Non-pigmented ciliary epithelial cell (primary cell): ENCODE data around the gene ABCA1.
"Not testable (repeated sequence)": the region's sequence is repeated elsewhere in the genome, so short reads cannot be mapped to it uniquely, and the experiment has no call there.

Experiments
- DNase-seq: peaks from one replicate; pipeline ENCODE4 v3.0.0-alpha.2; 2010; ENCODE audit warnings: low read depth

Gene ABCA1

DNA sequence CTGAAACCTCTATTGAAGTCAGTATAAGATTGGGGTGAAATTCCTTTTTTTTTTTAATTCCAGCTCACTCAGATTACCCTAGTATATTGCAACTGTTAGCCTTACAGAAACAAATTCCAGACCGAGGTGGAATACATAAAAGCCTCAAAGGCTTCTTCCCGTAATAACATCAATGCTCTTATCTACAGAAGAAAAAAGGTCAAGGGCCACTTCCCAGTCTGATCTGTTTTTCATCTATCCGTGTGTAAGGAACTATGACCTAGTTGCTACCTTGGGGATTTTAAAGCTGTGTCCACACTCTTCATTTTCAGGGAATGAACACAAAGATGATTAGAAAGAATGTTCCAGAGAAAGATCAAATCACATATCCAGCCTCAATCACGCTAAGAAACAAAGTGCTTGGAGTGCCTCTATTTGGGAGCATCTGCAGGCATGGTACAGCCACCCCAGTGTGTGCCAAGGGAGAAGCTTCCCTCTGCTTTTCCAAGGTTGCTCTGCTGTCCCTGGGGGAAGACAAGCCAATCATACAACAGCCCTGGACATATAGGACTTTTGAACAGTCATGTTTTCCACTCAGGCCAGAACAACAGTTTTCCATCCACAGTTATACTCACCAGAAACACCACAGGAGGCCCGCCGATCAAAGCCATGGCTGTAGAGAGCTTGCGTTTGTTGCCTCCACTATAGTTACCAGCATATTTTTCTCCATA lies 140.5 kb downstream of the ABCA1 start:
- no peak for DNase-seq

DNA sequence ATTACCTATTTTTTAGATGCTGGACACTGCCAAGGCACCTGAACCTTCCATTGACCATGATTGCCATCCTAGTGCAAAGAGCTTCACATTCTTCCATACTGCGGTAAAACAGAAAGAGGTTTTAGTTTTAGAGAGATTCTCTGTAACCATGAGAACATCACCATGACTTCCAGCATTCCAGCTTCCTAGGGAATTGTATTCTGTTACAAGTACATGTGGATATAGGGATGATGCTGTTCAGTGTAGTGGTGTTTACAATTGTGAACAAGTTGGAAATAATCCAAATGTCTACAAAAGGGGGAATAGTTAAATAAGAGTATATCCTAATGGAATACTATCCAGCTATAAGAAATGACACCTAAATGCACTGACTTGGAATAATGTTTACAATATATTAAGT lies 141.7 kb downstream of the ABCA1 start:
- DNase-seq = no peak

DNA sequence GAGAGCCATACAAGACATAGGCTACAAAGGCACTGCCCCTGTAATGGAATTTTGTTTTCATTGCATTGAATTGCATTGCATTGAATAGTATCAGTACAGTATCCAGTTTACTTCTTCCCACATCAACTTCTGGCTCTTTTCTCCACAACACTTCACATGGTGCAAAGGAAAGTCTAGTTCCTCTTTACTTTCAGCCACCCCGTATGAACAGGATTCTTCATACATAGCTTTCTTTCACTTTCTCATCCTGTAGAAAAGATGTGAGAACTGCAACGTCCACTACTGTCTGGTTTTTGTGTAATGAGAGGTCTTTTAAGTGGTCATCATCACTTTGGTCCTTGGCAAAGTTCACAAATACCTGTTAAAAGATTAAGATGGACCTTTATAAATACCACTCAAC lies 143.9 kb downstream of the ABCA1 start:
- no peak for DNase-seq

DNA sequence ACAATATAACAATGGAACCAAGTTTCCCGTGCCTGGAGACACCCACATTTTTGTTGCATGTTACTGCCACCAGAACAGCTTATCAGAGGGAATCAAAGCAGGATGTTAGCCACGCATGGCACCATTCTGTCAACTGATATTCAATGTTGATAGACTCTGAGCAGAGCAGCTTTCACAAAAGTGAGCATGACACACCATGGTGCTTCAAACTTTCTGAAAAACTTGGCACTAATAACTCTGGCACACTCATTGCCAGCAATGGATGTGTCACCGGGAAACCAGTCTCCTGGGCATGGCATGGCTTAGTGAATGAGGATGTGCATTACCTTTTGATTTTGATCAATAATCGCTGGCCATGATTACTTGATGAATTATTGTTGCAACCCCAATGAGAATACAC lies 144.4 kb downstream of the ABCA1 start:
- no peak for DNase-seq

DNA sequence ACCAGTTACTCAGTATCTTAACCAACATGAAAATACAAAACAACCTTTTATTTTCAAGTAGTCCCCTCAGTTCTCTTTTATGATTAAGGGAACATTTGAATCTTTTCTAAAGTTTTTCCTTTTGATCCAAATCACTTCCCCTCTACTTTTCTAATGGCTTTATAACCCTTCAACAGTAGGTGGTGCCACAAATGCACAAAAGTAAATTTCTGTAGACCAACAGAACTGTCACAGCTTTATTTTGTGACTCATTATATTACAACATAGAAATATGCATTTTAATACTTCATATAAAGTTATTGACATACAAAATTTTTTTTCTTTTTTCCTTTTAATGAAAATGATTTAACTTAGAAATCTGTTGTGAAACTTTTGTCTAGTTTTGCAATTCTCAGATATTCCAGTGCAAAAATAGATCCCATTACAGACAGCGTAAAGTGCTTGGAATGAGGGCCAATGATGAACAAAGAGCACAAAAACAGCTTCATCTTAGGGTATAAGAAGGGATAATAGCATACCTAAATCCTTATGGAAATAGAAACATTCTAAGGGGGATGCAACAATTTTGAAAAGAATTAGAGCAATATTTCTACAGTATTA lies 147.1 kb downstream of the ABCA1 start:
- DNase-seq = no peak

DNA sequence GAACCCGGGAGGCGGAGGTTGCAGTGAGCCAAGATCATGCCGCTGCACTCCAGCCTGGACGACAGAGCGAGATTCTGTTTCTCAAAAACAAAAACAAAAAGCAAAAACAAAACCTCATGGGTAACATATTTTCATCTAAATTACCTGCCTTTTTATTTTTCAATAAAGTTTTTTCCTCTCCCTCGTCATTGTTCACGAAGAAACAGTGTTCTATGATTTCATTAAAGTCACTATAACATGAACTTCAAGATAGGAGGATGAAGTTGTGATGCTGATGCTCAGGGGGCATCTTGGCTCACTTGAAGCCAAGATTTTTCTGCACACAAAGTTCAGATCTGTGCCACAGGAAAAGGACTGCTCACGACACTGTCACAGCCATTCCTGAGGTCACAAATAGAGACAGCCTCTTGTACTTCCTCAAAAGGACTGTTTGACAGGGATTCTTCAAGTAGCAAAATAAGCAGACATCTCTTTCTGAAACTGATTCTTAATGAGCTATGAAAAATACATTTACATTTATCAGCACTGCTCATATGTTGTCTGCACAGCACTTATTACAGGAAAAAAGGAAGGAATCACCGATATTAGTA lies 147.9 kb downstream of the ABCA1 start:
- DNase-seq = no peak

DNA sequence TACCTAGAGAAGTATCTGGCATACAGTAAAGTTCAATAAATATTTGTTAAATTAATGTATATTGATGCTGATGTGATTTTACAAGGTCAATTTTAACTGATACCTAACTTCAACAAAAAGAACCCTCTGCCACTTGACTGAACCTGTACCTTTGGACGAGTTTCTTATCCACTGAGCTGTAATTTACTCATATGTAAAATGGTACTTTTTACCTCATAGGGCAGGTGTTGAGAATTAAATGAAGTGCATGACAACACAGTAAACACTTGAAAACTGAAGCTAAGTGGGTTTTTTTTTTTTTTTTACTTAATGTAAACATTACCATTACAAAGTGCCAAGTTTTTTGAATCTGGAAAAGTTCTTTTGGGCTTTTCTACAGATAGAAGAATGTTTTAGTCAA lies 148.6 kb downstream of the ABCA1 start:
- DNase-seq = no peak

DNA sequence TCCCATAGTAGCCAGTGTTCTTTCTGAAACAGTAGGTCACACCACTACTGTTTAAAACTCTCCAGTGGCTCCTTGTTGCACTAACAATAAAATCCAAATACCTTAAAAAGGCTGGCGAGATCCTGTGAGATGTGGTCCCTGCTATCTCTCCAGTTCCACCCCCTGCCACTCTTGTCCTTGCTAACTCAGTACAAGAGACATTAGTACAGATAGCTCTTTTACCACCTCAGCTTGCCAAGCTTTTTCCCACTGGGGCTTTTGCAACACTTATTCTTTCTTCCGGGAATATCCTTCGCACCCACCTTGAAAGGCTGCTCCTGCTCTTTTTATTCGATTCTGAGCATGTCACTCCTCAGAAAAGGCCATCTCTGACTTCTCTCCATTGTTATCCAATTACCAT lies 149.2 kb downstream of the ABCA1 start:
- no peak for DNase-seq

DNA sequence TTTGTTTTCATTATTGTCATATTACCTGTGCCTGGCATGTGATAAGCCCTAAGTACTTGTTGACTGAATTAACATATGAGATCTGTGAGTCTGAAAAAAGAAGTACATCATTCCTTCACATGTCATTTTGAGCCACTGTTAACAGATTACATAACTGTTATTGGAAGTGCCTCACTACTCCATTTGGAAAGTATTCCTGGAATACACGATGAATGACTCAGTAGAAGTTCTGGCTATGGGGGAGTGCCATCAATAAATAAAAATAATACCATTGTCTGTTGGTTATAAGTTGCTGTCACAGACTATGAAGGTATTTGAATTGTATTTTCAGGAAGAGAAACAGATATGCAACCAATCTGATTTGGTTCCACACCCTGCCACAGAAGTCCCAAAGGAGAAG lies 151.2 kb downstream of the ABCA1 start:
- DNase-seq = no peak

DNA sequence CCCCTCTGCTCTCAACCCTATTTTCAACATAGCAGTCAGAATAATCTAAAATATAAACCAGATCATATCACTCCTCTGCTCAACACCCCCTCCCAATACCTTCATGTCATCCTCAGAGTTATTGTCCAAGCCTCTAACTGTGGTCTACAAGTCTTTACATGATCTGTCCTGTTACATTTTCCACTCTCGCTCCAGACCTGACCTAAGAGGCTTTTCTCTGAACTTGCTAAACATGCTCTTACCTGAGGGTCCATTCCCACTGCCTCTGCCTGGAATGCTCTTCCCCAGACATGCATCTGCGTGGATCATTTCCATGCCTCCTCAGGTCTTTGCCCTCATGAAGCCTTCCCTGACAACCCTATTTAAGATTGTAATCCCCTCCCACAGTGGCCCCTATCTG lies 152.0 kb downstream of the ABCA1 start:
- no peak for DNase-seq

DNA sequence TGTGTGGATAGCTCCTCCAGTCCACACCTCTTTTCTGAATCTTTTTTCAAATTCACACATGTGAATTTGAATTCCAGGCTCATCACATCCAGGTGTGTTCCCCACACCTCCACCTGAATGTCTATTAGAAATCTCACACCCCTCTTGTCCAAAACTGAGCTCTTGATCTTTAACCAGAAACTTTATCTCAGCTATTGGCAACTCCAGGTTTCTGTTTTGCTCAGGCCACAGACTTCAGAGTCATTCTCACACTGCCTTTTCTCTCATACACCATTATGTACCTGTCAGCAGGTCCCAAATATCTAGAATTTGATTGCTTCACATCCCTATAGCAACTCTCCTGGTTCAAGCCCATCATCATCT lies 152.4 kb downstream of the ABCA1 start:
- no peak for DNase-seq

DNA sequence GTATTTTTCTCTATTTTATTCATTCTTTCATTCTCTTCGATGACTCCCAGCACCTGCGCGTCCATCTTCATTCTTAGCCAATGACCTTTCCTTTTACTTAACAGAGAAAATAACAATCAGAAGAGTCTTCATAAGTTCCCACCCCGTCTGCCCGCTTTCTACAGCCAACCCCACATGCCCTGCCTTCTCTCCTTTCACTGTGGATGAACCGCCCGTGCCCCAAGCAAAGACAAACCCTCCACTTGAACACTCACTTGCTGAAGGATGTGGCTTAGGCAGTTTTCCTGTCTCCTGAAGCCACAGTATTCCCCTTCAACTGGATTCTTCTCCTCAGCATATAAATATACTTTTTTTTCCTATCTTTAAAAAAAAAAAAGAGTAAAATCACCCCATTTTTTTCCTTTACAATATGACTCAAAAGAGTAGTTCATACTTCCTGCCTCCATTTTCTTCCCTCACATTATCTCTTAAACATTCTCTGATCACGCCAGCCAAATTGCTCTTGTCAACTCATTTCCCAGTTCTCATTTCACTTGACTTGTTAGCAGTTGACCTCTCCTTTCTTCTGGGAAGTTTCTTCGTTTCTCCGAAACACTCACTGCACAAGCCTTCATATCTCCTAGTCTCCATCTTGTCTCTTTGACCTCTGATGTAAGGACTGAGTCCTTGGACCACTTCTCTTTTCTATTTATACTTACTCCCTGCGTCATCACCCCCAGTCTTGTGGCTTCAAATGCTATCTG lies 153.0 kb downstream of the ABCA1 start:
- no peak for DNase-seq

DNA sequence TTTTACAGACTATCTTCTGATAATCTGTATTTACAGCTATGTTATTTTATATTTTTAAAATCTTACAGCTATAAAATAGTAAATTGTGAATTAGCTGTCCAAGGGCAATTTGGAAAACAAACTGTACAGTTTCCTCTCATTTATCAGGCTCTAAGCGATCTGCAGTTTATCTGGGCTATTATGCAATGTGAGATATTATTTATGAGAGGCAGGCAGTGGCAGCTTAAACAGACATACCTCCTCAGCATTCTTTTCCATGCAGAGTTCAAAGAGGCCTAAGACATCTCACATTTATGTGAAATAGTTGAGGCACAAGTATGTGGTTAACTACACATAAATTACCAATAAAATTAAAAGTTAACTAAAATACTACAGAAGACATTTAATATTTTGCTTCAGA lies 153.8 kb downstream of the ABCA1 start:
- DNase-seq = no peak

DNA sequence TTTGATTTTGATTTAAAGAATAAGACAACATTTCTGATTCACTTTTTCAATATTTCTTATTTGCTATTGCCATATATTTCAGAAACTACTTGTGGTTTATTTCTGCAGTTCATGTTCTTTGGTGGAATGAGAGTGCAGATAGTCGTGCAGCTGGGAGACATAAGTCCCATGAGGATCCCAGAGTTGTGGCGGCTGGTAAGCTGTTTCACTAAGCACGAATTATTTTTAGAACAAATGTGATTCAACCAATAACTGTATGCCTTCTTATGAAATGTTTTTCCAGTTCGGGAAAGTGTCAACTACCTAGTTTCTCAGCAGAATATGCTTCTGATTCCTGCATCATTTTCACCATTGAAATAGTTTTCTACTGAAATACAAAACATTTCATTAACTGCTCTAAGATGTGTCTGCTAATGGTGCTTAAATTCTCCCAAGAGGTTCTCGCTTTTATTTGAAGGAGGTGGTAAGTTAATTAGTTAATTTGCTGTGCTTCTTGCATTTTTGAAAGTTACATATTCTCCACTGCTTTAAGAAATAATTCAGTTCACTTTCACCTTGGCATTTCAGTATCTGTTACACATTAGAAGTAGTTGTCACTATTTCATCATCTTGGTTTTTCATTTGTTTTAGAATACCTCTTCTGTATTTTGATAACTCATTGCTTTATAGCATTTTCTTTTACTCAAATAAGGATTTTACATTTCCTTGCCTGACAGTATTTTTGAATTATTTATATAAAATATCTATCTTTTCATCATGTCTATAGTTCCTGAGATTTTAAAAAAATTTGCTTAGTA lies 155.0 kb downstream of the ABCA1 start:
- no peak for DNase-seq

DNA sequence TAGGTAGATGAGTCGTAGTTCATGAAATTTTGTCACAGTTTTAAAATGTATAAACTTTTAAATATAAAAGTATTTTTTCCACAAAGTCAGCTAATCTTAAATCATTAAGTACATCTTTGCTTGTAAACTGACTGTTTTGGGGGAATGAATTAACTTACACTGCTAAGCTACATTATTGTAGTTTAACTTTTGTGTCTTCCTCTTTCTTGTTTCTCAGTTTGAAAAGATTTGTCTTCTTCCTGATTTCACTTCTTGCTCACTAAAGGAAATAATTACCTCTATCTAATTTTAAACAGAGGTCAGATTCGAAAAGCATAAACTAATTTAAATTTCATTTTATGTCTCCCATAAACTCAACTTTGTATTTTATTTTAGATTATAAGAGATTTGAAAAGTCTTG lies 158.3 kb downstream of the ABCA1 start:
- DNase-seq = no peak

DNA sequence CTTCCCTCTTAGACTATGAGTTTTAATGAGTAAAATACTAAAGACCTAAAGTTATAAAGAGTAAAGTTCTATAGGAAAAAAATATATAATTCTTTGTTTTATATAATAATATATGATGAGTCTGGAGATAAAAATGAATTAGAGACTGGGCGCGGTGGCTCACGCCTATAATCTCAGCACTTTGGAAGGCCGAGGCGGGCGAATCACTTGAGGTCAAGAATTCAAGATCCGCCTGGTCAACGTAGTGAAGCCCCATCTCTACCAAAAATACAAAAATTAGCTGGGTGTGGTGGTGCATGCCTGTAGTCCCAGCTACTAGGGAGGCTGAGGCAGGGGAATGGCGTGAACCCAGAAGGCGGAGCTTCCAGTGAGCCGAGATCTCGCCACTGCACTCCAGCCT lies 158.9 kb downstream of the ABCA1 start:
- DNase-seq = not testable (repeated sequence)

DNA sequence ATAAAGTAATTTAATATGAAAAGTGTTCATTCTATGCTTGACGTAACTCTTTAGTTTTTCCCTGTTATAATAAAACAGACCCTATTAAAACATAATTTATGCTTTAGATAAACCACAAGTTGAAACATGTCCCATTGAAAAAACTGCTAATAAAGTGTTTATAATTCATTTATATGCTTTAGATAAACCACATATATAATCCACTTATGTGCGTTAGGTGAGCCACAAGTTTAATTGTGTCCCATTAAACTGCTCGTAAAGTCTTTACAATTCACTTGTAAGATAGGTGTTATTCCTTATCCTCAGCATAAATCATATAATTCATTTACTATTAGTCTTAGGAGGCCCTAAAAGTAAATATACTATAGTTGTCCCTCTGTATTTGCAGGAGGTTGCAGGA lies 160.4 kb downstream of the ABCA1 start:
- DNase-seq = no peak

DNA sequence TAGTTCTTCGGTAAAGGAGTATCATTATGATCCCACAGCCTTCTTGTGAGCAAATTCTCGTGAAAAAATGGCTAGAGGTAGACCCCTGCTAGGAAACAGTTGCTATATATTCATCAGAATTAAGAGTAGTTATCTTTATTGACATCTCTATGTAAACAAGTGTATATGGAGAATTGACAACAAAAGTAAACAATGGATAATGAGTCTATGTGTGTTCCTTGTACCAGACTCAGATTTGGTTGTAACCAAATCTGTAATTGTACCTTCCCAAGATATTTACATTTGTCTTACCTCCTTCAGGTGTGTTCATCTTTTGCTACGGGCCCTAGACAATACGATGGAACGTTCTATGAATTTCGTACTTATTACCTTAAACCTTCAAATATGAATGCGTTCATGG lies 161.9 kb downstream of the ABCA1 start:
- DNase-seq = no peak

DNA sequence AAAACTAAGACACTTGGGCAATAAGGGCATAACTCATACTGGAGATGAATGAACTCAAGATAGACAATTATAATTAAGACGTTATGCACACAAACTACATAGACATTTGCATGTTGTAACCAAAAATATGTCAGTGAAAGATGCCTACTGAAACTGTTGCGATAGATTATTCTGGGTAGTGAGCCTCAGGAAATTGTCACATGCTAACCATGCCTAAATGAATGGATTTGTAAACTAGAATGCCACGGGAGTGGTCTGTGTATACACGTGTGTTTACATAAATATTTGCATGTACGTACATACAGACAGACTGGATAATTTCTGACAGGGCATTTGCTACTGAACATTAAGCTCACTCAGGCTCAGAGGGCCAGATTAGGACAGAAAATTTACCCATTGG lies 162.8 kb downstream of the ABCA1 start:
- no peak for DNase-seq

DNA sequence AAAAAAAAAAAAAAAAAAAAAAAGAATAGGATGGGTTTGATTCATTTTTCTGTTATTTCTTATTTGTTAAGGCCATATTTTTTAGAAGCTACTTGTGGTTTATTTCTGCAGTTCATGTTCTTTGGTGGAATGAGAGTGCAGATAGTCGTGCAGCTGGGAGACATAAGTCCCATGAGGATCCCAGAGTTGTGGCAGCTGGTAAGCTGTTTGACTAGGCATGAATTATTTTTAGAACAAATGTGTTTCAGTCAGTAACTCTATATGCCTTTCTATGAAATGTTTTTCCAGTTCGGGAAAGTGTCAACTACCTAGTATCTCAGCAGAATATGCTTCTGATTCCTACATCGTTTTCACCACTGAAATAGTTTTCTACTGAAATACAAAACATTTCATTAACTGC lies 169.0 kb downstream of the ABCA1 start:
- DNase-seq = no peak

DNA sequence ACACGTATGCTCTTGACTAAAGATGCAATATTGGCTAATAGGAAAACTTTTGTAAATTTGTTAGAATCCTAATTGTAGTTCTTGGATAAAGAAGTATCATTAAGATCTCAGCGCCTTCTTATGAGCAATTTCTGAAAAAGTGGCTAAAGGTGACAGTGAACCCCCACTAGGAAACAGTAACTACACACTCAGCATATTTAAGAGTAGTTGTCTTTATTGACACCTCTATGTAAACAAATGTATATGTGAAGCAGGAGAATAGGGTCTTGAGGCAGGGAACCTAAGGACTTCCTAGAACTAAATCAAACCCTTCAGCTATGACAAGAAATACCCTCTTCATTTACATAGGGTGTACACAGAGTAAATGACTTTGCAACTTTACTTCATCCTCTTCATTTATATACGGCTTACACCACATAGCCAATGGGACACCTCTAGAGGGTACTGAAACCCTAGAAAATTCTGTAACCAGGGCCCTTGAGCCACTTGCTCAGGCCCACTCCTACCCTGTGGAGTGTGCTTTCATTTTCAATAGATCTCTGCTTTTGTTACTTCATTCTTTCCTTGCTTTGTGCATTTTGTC lies 177.7 kb downstream of the ABCA1 start:
- no peak for DNase-seq
